GM23338 (cell line): ENCODE measurements around the gene VSIG4. TPM values are rescaled to one million over a fixed set of nuclear protein-coding genes. Genes with fewer than 3 reads are reported as not detected.

ENCODE experiments used
- ATAC-seq: fragments of 200-7000 bp; cut with Tn5 transposase; 3 replicates; pipeline ENCODE4 v1.9.1; 2020
- DNase-seq: peaks from one replicate; pipeline ENCODE4 v3.0.0-alpha.2; 2015; ENCODE audit warnings: low spot score
- H2AFZ ChIP-seq: fragments of 200-600 bp; sonication (generic); 2 replicates; pipeline ENCODE4 v1.8.0; 2016; ENCODE audit warnings: antibody characterized with exemption, mild to moderate bottlenecking, moderate library complexity
- H3F3A ChIP-seq: fragments of 200-600 bp; sonication (generic); replicated peaks from 2 replicates; pipeline ENCODE4 v1.8.0; 2017; ENCODE audit warnings: antibody characterized with exemption, mixed run types, low read depth
- H3K27ac ChIP-seq: fragments of 200-600 bp; sonication (generic); 2 replicates; pipeline ENCODE4 v1.6.1; 2016; ENCODE audit warnings: low read depth
- H3K27me3 ChIP-seq: fragments of 200-600 bp; sonication (generic); 2 replicates; pipeline ENCODE4 v1.8.0; 2016; ENCODE audit warnings: mild to moderate bottlenecking, mixed run types, moderate library complexity; ENCODE audit not compliant: insufficient read depth
- H3K36me3 ChIP-seq: fragments of 200-600 bp; sonication (generic); 2 replicates; pipeline ENCODE4 v1.8.0; 2016; ENCODE audit warnings: mild to moderate bottlenecking; ENCODE audit not compliant: insufficient read depth
- H3K4me1 ChIP-seq: fragments of 200-600 bp; sonication (generic); 2 replicates; pipeline ENCODE4 v1.8.0; 2016; ENCODE audit warnings: mild to moderate bottlenecking, moderate library complexity; ENCODE audit not compliant: insufficient read depth
- H3K4me2 ChIP-seq: fragments of 200-600 bp; sonication (generic); 2 replicates; pipeline ENCODE4 v1.7.1; 2017; ENCODE audit warnings: mixed run types
- H3K4me3 ChIP-seq: fragments of 200-600 bp; sonication (generic); 2 replicates; pipeline ENCODE4 v1.6.1; 2016; ENCODE audit warnings: mixed run types
- H3K79me2 ChIP-seq: fragments of 200-600 bp; sonication (generic); replicated peaks from 2 replicates; pipeline ENCODE4 v1.8.0; 2017; ENCODE audit warnings: mild to moderate bottlenecking; ENCODE audit not compliant: insufficient read depth
- H3K9me2 ChIP-seq: fragments of 200-600 bp; sonication (generic); 2 replicates; pipeline ENCODE4 v1.8.0; 2017; ENCODE audit not compliant: insufficient read depth
- H4K20me1 ChIP-seq: fragments of 200-600 bp; sonication (generic); replicated peaks from 2 replicates; pipeline ENCODE4 v1.8.0; 2017; ENCODE audit warnings: mild to moderate bottlenecking; ENCODE audit not compliant: insufficient read depth
- H3K27ac Mint-ChIP-seq: 2 replicates; pipeline ENCODE4 v1.8.0; 2020; ENCODE audit warnings: inconsistent platforms, mild to moderate bottlenecking, moderate library complexity, mixed read lengths
- H3K27me3 Mint-ChIP-seq: 3 replicates; pipeline ENCODE4 v1.8.0; 2022; ENCODE audit warnings: low read depth, mild to moderate bottlenecking, moderate library complexity, mixed read lengths, inconsistent platforms; ENCODE audit not compliant: insufficient read depth, poor library complexity
- H3K36me3 Mint-ChIP-seq: 3 replicates; pipeline ENCODE4 v1.8.0; 2021; ENCODE audit warnings: low read depth, mild to moderate bottlenecking, inconsistent platforms, moderate library complexity, mixed read lengths
- H3K4me1 Mint-ChIP-seq: 3 replicates; pipeline ENCODE4 v1.8.0; 2020; ENCODE audit warnings: mild to moderate bottlenecking, inconsistent platforms, mixed read lengths
- H3K4me3 Mint-ChIP-seq: 3 replicates; pipeline ENCODE4 v1.8.0; 2021; ENCODE audit warnings: moderate library complexity, mild to moderate bottlenecking, inconsistent platforms, mixed read lengths
- H3K9me3 Mint-ChIP-seq: 3 replicates; pipeline ENCODE4 v1.8.0; 2020; ENCODE audit warnings: moderate library complexity, mild to moderate bottlenecking, inconsistent platforms, mixed read lengths
- CREB1 ChIP-seq: fragments of 250-450 bp; sonication (Bioruptor Pico); IDR thresholded peaks from 2 replicates; pipeline ENCODE4 v1.5.0; 2020; ENCODE audit warnings: low read depth, mild to moderate bottlenecking, moderate library complexity
- CTCF ChIP-seq, 2 experiments: fragments of 200-600 bp in 1 of 2; sonication (generic) in 1 of 2; conservative IDR thresholded peaks; 2 replicates each; pipeline versions ENCODE4 v1.5.1 to v1.6.1; 2016 to 2017; ENCODE audit warnings: antibody characterized with exemption in 2 of 2, low read depth in 2 of 2, mild to moderate bottlenecking in 2 of 2, moderate library complexity in 1 of 2
- ETS1 ChIP-seq: IDR thresholded peaks from 2 replicates; pipeline ENCODE4 v1.6.1; 2016; ENCODE audit warnings: antibody characterized with exemption
- EZH2 ChIP-seq: fragments of 200-600 bp; sonication (generic); IDR thresholded peaks from one replicate; pipeline ENCODE4 v1.8.0; 2017; ENCODE audit warnings: antibody characterized with exemption, mild to moderate bottlenecking, low read depth; ENCODE audit not compliant: unreplicated experiment
- EZH2phosphoT487 ChIP-seq: fragments of 200-600 bp; sonication (generic); IDR thresholded peaks from one replicate; pipeline ENCODE4 v1.8.1; 2018; ENCODE audit warnings: antibody characterized with exemption; ENCODE audit not compliant: unreplicated experiment
- JUNB ChIP-seq: IDR thresholded peaks from one replicate; pipeline ENCODE4 v1.6.1; 2016; ENCODE audit warnings: antibody characterized with exemption; ENCODE audit not compliant: unreplicated experiment
- NANOG ChIP-seq: IDR thresholded peaks from 2 replicates; pipeline ENCODE4 v1.6.1; 2016; ENCODE audit warnings: antibody characterized with exemption, borderline replicate concordance
- POLR2AphosphoS5 ChIP-seq: IDR thresholded peaks from 2 replicates; pipeline ENCODE4 v1.6.1; 2016; ENCODE audit warnings: antibody characterized with exemption, low read depth
- REST ChIP-seq: IDR thresholded peaks from one replicate; pipeline ENCODE4 v1.6.1; 2018; ENCODE audit warnings: antibody characterized with exemption; ENCODE audit not compliant: unreplicated experiment
- STAT1 ChIP-seq: IDR thresholded peaks from one replicate; pipeline ENCODE4 v1.6.1; 2016; ENCODE audit warnings: antibody characterized with exemption; ENCODE audit not compliant: unreplicated experiment
- ZNF114 ChIP-seq: fragments of 250-450 bp; sonication (Bioruptor Pico); IDR thresholded peaks from 2 replicates; pipeline ENCODE4 v1.5.0; 2020; ENCODE audit warnings: mild to moderate bottlenecking, moderate library complexity
- ZNF331 ChIP-seq: fragments of 250-450 bp; sonication (Bioruptor Pico); IDR thresholded peaks from 2 replicates; pipeline ENCODE4 v1.5.0; 2020; ENCODE audit warnings: low read depth, mild to moderate bottlenecking, moderate library complexity
- ZNF462 ChIP-seq: fragments of 250-450 bp; sonication (Bioruptor Pico); IDR thresholded peaks from 2 replicates; pipeline ENCODE4 v1.5.0; 2020; ENCODE audit warnings: mild to moderate bottlenecking, moderate library complexity
- polyA plus RNA-seq: library from polyadenylated mRNA; unstranded; fragments of >200 nt; fragmentation: Nextera tagmentation; extraction: Ambion mirVana; gene quantifications from 2 replicates; pipeline ENCODE4 v1.2.1, GENCODE V29; 2016
- total RNA-seq: library from RNA; depleted of rRNA; stranded (reverse); fragments of >200 nt; shearing (Covaris generic); gene quantifications from 2 replicates; pipeline ENCODE4 v1.2.3, GENCODE V29; 2014

The VSIG4 gene
- total and polyA plus RNA-seq, 2 experiments from 2014 or later, result not detected

GRCh38 chrX:66017659-66018170 lies 22.2 kb downstream of the VSIG4 start:
- H3K27me3 Mint-ChIP-seq, result peaks cover 2% of the 10 kb centered on the region
- no peak for TF ChIP-seq ZNF462
- no peak for TF ChIP-seq POLR2AphosphoS5
- TF ChIP-seq CREB1, result no peak
- TF ChIP-seq STAT1, result no peak
- no peak for TF ChIP-seq ETS1
- no peak for TF ChIP-seq ZNF331 (CRISPR knock-in tag)
- no peak for TF ChIP-seq NANOG
- TF ChIP-seq REST, result no peak
- no peak for TF ChIP-seq CTCF (conservative IDR thresholded peaks at IDR 0.05; ENCODE audit: low read depth in 2 of 2)
- TF ChIP-seq EZH2, result no peak
- no peak for TF ChIP-seq ZNF114 (CRISPR knock-in tag)
- TF ChIP-seq JUNB, result no peak
- no peak for TF ChIP-seq EZH2phosphoT487
- Histone ChIP-seq H3K27me3 (no peaks in the 10 kb centered on the region), H3K4me3 (no peak overlapping the region), H3K4me1 (no peaks in the 10 kb centered on the region), H3K27ac (no peak overlapping the region), H3K9me2 (no peaks in the 10 kb centered on the region), H4K20me1 (no peaks in the 10 kb centered on the region), H3K79me2 (no peaks in the 10 kb centered on the region), H3K4me2 (no peak overlapping the region), H2AFZ (0 out of 2 replicates have a peak overlapping the region, but pooled peaks have one; percentile 66), H3K36me3 (no peaks in the 10 kb centered on the region), H3F3A (no peaks in the 10 kb centered on the region)
- H3K4me1 Mint-ChIP-seq, result peaks cover 5% of the 10 kb centered on the region; the same call in 1 of the 3 replicates
- DNase-seq, result peak; percentile 2
- H3K9me3 Mint-ChIP-seq, result no peaks in the 10 kb centered on the region
- no peak overlapping the region for H3K4me3 Mint-ChIP-seq
- H3K27ac Mint-ChIP-seq, result no peak overlapping the region
- no peak for ATAC-seq
- no peaks in the 10 kb centered on the region for H3K36me3 Mint-ChIP-seq
